CD4-positive, alpha-beta memory T cell (primary cell): Measurements from ENCODE around the gene AP1M1. TPM values are rescaled to one million over a fixed set of nuclear protein-coding genes. Genes with fewer than 3 reads are reported as not detected.
A peak's percentile ranks its signal among the peaks of the same experiment; 100 is the strongest.

Experiments
- CTCF ChIA-PET: fragments of 350-600 bp; sonication (Branson Sonifier 250); formaldehyde crosslinking; loops from one replicate; lab custom pipeline; 2021; ENCODE audit warnings: inconsistent platforms; ENCODE audit not compliant: partially characterized antibody; lab: Charles Lee
- POLR2A ChIA-PET: fragments of 350-600 bp; sonication (Branson Sonifier 250); formaldehyde crosslinking; loops from one replicate; lab custom pipeline; 2021; ENCODE audit not compliant: partially characterized antibody; lab: Charles Lee
- DNase-seq, 5 donors: peaks; one replicate each; pipeline versions ENCODE4 v3.0.0 to v3.0.0-alpha.2; 2020 to 2022; ENCODE audit warnings: mixed read lengths in 1 of 5
- H3K27ac ChIP-seq: one replicate; pipeline ENCODE4 v1.7.0; 2013; ENCODE audit warnings: low read depth, low read length
- H3K27me3 ChIP-seq: 2 replicates; pipeline ENCODE4 v1.7.0; 2013; ENCODE audit warnings: mild to moderate bottlenecking, low read length, moderate library complexity; ENCODE audit not compliant: insufficient read depth
- H3K36me3 ChIP-seq: 2 replicates; pipeline ENCODE4 v1.7.0; 2013; ENCODE audit warnings: mild to moderate bottlenecking, low read length, moderate library complexity; ENCODE audit not compliant: insufficient read depth
- H3K4me1 ChIP-seq: 2 replicates; pipeline ENCODE4 v1.7.0; 2013; ENCODE audit warnings: mild to moderate bottlenecking, low read length, moderate library complexity; ENCODE audit not compliant: insufficient read depth
- H3K4me3 ChIP-seq, 2 donors: one replicate each; pipeline ENCODE4 v1.7.0; 2013; ENCODE audit warnings: low read length in 2 of 2, mild to moderate bottlenecking in 1 of 2
- H3K9me3 ChIP-seq, 2 donors: one replicate each; pipeline ENCODE4 v1.7.0; 2013; ENCODE audit warnings: low read length in 2 of 2, control low read depth in 1 of 2; ENCODE audit not compliant: control insufficient read depth in 1 of 2
- H3K27ac Mint-ChIP-seq, 7 donors: one replicate each; pipeline ENCODE4 v1.8.0; 2020 to 2021; ENCODE audit warnings: mixed read lengths in 7 of 7, mild to moderate bottlenecking in 6 of 7, inconsistent platforms in 3 of 7, moderate library complexity in 3 of 7
- H3K27me3 Mint-ChIP-seq, 2 donors: one replicate each; pipeline ENCODE4 v1.8.0; 2020 to 2021; ENCODE audit warnings: mixed read lengths in 2 of 2
- H3K36me3 Mint-ChIP-seq, 2 donors: one replicate each; pipeline ENCODE4 v1.8.0; 2020 to 2021; ENCODE audit warnings: mixed read lengths in 2 of 2, inconsistent platforms in 1 of 2, mild to moderate bottlenecking in 1 of 2
- H3K4me1 Mint-ChIP-seq, 4 donors: one replicate each; pipeline ENCODE4 v1.8.0; 2020 to 2021; ENCODE audit warnings: mixed read lengths in 4 of 4, mild to moderate bottlenecking in 1 of 4
- H3K4me3 Mint-ChIP-seq, 8 donors: one replicate each; pipeline ENCODE4 v1.8.0; 2020 to 2021; ENCODE audit warnings: mixed read lengths in 8 of 8, mild to moderate bottlenecking in 7 of 8, moderate library complexity in 6 of 8, inconsistent platforms in 3 of 8
- H3K9me3 Mint-ChIP-seq, 8 donors: one replicate each; pipeline ENCODE4 v1.8.0; 2020 to 2021; ENCODE audit warnings: mixed read lengths in 8 of 8, mild to moderate bottlenecking in 5 of 8, inconsistent platforms in 3 of 8, moderate library complexity in 1 of 8
- intact Hi-C: fragments of 100-400 bp; cut with micrococcal nuclease; formaldehyde crosslinking; loops from one replicate; pipeline ENCODE4 v1.15.1; 2023
- polyA plus RNA-seq, 2 donors: library from polyadenylated mRNA; unstranded; fragments of 300-500 nt; fragmentation: Illumina TruSeq; gene quantifications; one replicate each; pipeline ENCODE4 v1.2.3, GENCODE V29; 2021
- total RNA-seq, 2 experiments: library from RNA; stranded (reverse); gene quantifications; one replicate each; pipeline ENCODE4 v1.2.3, GENCODE V29; 2021

AP1M1 gene
- total and polyA plus RNA-seq, 4 experiments from 2014 or later, result 107 to 147 (median 117) TPM

DNA sequence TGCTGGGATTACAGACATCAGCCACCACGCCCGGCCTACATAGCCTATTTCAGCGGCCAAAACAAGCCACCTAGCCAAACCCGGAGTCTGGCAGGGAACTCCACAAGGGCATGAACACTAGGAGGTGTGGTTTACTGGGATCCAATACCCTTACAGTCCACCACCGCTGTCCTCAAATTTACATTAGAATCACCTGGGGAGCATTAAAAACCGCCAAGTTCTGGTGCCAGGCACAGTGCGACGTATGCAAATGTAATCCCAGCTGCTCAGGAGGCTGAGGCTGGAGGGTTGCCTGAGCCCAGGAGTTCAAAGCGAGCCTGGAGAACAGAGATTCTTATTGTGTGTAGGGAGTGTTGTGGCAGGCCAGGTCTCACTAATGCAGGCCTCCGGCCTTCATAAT lies 4.2 kb upstream of the AP1M1 start:
- intact Hi-C loops, result no loop called here
- H3K36me3 ChIP-seq, result peaks cover 30% of the 10 kb centered on the region
- Mint-ChIP-seq H3K36me3 (peaks cover 13 to 41% of the 10 kb centered on the region in 2 donors), H3K27me3 (no peaks in the 10 kb centered on the region), H3K27ac (peak overlapping the region in 2 of 7 donors; percentile 29 to 70), H3K4me3 (no peak overlapping the region), H3K9me3 (peaks cover 0 to 2% (median 0%) of the 10 kb centered on the region in 8 donors), H3K4me1 (peaks cover 8 to 19% (median 15%) of the 10 kb centered on the region in 4 donors)
- ChIA-PET CTCF (no interaction called here), POLR2A (interaction anchor here (1.4 kb wide), 1 partner anchor 8 kb away, joined by 5 read pairs; the partner anchor contains the start of gene FAM32A)
- no peaks in the 10 kb centered on the region for H3K27me3 ChIP-seq
- H3K4me1 ChIP-seq, result peaks cover 17% of the 10 kb centered on the region
- H3K27ac ChIP-seq, result no peak overlapping the region
- no peak for DNase-seq
- H3K4me3 ChIP-seq, result no peak overlapping the region
- no peaks in the 10 kb centered on the region for H3K9me3 ChIP-seq

DNA sequence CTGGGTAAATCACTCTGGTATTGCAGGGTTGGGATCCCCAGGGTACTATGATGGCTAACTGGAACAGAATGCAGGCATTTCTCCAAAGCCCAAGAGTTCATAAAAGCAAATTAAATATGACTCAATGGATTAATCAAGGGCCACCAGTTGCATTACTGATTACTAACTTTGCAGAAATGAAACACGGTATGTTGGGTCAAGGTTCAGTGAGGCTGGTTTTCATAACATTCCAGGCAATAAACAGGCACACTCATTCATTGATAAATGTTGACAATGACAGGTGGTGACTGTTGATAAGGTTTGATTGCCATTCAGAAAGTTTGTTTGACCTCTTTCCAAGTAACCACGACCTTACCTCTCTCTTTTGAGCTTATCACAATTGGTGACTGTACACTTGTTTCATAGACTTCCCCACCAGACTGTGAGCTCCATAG lies 506 bp upstream of the AP1M1 start:
- Histone ChIP-seq H3K4me1 (peaks cover 27% of the 10 kb centered on the region), H3K36me3 (peaks cover 6% of the 10 kb centered on the region), H3K27me3 (no peaks in the 10 kb centered on the region), H3K27ac (peak overlapping the region; percentile 90), H3K9me3 (no peaks in the 10 kb centered on the region), H3K4me3 (peak overlapping the region in 1 of 2 donors; percentile 88)
- Mint-ChIP-seq H3K27ac (peak overlapping the region; percentile 95 to 99 (median 98)), H3K4me3 (peak overlapping the region; percentile 87 to 95 (median 90)), H3K27me3 (no peaks in the 10 kb centered on the region), H3K36me3 (peaks cover 8 to 29% of the 10 kb centered on the region in 2 donors), H3K4me1 (peaks cover 20 to 47% (median 36%) of the 10 kb centered on the region in 4 donors), H3K9me3 (peaks cover 0 to 2% (median 0%) of the 10 kb centered on the region in 8 donors)
- intact Hi-C loops, result loop anchor here (1.0 to 5.0 kb wide), 2 partner anchors 12 to 185 kb away; partner anchors contain the start of gene FAM32A
- POLR2A ChIA-PET, result interaction anchor here (0.6 to 3.6 kb wide), 17 partner anchors 8 to 360 kb away, joined by 3 to 35 read pairs (median 5); partner anchors contain the start of genes FAM32A and KLF2
- CTCF ChIA-PET, result interaction anchor here (0.8 to 5.3 kb wide), 7 partner anchors 12 to 222 kb away, joined by 3 to 36 read pairs (median 4); partner anchors contain the start of gene FAM32A
- no peak for DNase-seq

DNA sequence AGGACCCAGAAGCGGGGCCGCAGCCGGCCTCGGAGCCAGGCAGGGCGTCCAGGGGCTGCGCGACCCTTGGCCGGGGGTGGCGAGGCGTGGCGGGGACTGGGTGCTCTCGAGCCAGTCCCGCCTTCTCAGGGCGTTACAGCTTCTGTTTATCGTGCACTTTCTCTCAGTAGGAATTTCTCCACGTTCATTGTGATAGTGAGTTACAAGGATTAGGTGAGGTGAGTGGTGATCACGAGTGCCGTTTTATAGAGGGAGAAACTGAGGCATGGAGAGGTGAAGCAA lies 600 bp downstream of the AP1M1 start:
- H3K4me1 Mint-ChIP-seq, result peaks cover 25 to 54% (median 42%) of the 10 kb centered on the region in 4 donors
- no peaks in the 10 kb centered on the region for H3K27me3 Mint-ChIP-seq
- peaks cover 18 to 38% of the 10 kb centered on the region in 2 donors for H3K36me3 Mint-ChIP-seq
- H3K9me3 Mint-ChIP-seq, result peaks cover 0 to 2% (median 0%) of the 10 kb centered on the region in 8 donors
- intact Hi-C loops, result loop anchor here (5.0 kb wide), 1 partner anchor 184 kb away; no protein-coding TSS in a partner anchor
- Histone ChIP-seq H3K27me3 (no peaks in the 10 kb centered on the region), H3K9me3 (no peaks in the 10 kb centered on the region), H3K27ac (peak overlapping the region; percentile 90), H3K36me3 (peaks cover 10% of the 10 kb centered on the region), H3K4me1 (peaks cover 27% of the 10 kb centered on the region), H3K4me3 (peak overlapping the region; percentile 70 to 88)
- ChIA-PET CTCF (interaction anchor here (1.0 to 5.3 kb wide), 3 partner anchors 13 to 156 kb away, joined by 3 to 36 read pairs (median 5); partner anchors contain the start of gene FAM32A), POLR2A (interaction anchor here (0.6 to 3.6 kb wide), 11 partner anchors 9 to 467 kb away, joined by 3 to 35 read pairs (median 6); partner anchors contain the start of genes FAM32A and KLF2)
- peak overlapping the region; percentile 80 to 97 (median 93) for H3K27ac Mint-ChIP-seq
- no peak for DNase-seq
- H3K4me3 Mint-ChIP-seq, result peak overlapping the region; percentile 74 to 90 (median 84)

DNA sequence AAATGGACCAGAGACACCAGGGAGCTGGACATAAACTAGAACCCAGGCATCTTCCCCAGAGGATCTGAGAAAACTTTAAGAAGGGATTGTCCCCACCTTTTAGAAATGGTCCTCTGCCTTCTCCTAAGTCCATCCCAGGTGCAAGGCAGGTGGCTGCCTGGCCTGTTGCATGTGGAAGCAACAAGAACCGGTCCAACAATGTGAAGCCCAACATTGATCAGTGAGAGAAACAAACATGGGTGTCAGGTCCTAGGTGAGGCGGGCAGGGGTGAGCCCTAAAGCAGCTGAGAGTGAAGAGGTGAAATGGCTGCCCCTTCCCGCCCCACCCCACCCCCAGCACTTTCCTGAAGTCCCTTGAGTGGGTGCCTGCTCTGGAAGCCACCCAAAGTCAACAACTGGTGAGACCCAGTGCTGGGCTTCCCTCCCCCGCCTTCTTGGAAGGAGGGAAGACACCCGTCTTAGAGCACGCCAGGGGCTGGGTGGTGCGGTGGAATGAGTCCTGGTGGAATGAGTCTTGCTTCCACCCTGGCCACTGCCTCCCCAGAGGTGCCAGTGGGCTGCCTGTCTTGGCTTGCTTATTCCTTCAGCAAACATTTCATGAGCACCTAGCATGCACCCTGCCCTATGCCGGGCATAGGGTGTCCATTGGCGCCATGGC lies 1.7 kb downstream of the AP1M1 start:
- intact Hi-C loops, result loop anchor here (5.0 kb wide), 1 partner anchor 183 kb away; no protein-coding TSS in a partner anchor
- Histone ChIP-seq H3K4me1 (peaks cover 27% of the 10 kb centered on the region), H3K27ac (peak overlapping the region; percentile 90), H3K27me3 (no peaks in the 10 kb centered on the region), H3K4me3 (peak overlapping the region in 1 of 2 donors; percentile 88), H3K9me3 (no peaks in the 10 kb centered on the region), H3K36me3 (peaks cover 19% of the 10 kb centered on the region)
- ChIA-PET POLR2A (interaction anchor here (0.8 to 3.1 kb wide), 2 partner anchors 126 to 132 kb away, joined by 4 to 17 read pairs; partner anchors contain the start of gene KLF2), CTCF (no interaction called here)
- Mint-ChIP-seq H3K27me3 (no peaks in the 10 kb centered on the region), H3K9me3 (peaks cover 0 to 2% (median 0%) of the 10 kb centered on the region in 8 donors), H3K4me3 (peak overlapping the region; percentile 74 to 90 (median 84)), H3K4me1 (peaks cover 25 to 54% (median 42%) of the 10 kb centered on the region in 4 donors), H3K27ac (peak overlapping the region; percentile 16 to 97 (median 93)), H3K36me3 (peaks cover 21 to 42% of the 10 kb centered on the region in 2 donors)
- no peak for DNase-seq

DNA sequence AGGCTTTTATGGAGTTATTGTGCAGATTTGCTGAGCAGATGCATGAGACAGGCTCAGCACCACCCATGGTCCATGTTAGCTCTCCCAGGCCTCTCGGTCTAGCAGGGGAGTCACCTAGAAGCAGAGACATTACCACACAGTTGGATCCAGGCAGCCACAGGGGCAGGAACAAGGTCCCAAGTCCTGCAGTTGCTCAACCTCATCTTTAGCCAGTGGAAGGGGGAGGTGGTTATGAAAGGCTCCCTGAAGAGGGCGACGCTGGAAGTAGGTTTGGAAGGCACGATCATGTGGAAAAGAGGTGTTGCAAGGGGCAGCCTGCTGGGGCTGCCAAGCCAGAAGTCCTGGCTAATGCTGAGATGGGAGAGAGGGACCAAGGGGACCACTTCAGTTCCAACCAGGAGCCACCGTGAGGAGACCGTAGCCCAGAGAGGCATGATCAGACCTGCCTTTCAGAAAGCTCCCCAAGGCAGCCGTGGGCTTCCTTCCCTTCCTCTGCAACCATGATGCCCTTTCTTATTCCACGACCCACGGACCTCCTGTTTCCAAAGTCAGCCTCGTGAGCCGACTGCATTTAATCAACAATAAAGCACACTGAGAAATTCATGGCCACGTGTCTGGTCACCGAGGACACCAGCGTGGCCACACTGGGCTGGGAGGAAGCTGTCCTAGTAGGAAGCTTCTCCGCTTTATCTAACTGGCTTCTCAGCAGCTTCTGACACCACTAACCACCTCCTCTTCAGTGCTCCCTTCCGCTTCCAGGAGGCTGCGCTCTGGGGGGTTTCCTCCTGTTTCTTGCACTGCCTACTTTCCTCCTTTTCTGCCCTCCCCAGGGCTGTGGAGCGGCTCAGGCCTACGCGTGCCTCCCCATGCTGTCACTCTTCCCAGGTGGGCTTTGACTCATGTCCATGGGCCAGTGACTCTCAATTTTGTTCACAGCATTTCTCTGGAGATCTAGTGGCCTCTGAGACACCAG lies 2.6 kb downstream of the AP1M1 start:
- CTCF ChIA-PET, result no interaction called here
- Histone ChIP-seq H3K27ac (no peak overlapping the region), H3K4me1 (peaks cover 27% of the 10 kb centered on the region), H3K27me3 (no peaks in the 10 kb centered on the region), H3K9me3 (no peaks in the 10 kb centered on the region), H3K4me3 (no peak overlapping the region), H3K36me3 (peaks cover 21% of the 10 kb centered on the region)
- H3K27me3 Mint-ChIP-seq, result no peaks in the 10 kb centered on the region
- H3K4me3 Mint-ChIP-seq, result peak overlapping the region; percentile 26 to 69 (median 48)
- intact Hi-C loops, result no loop called here
- H3K4me1 Mint-ChIP-seq, result peaks cover 25 to 54% (median 42%) of the 10 kb centered on the region in 4 donors
- H3K36me3 Mint-ChIP-seq, result peaks cover 21 to 42% of the 10 kb centered on the region in 2 donors
- H3K27ac Mint-ChIP-seq, result peak overlapping the region in 6 of 7 donors; percentile 20 to 86 (median 73)
- peaks cover 0 to 2% (median 0%) of the 10 kb centered on the region in 8 donors for H3K9me3 Mint-ChIP-seq
- POLR2A ChIA-PET, result interaction anchor here (0.6 to 3.1 kb wide), 2 partner anchors 125 to 167 kb away, joined by 3 to 17 read pairs; partner anchors contain the start of gene KLF2
- DNase-seq, result no peak

DNA sequence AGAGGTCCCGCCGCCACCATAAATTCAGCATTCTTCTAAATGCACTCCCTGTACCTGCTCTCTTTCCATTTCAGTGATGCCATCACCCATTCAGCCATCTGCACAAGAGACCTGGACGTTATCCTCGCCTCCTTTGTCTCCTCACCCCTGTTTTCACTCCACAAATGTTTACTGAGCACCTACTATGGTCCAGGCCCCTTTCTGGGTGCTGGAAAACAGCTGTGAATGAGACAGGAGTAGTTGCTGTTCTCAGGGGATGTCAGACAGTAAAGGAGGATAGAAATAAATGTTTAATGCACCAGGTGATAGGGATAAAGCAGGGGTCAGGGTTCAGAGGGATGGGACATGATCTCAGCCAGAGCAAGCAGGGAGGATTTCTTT lies 3.3 kb downstream of the AP1M1 start:
- intact Hi-C loops, result no loop called here
- Mint-ChIP-seq H3K27ac (peak overlapping the region in 6 of 7 donors; percentile 20 to 86 (median 73)), H3K27me3 (no peaks in the 10 kb centered on the region), H3K36me3 (peaks cover 21 to 42% of the 10 kb centered on the region in 2 donors), H3K4me1 (peaks cover 25 to 54% (median 42%) of the 10 kb centered on the region in 4 donors), H3K9me3 (peaks cover 0 to 2% (median 0%) of the 10 kb centered on the region in 8 donors), H3K4me3 (peak overlapping the region in 6 of 8 donors; percentile 31 to 69 (median 52))
- no peak for DNase-seq
- H3K27me3 ChIP-seq, result no peaks in the 10 kb centered on the region
- peaks cover 27% of the 10 kb centered on the region for H3K36me3 ChIP-seq
- POLR2A ChIA-PET, result interaction anchor here (0.6 kb wide), 1 partner anchor 167 kb away, joined by 3 read pairs; no protein-coding TSS in a partner anchor
- no peak overlapping the region for H3K4me3 ChIP-seq
- peaks cover 27% of the 10 kb centered on the region for H3K4me1 ChIP-seq
- no peaks in the 10 kb centered on the region for H3K9me3 ChIP-seq
- CTCF ChIA-PET, result no interaction called here
- no peak overlapping the region for H3K27ac ChIP-seq
